ENCODE results near the gene MRPL27.

GRCh38 chr17:50337956-50338355, 35.0 kb downstream of the MRPL27 start:
- TF ChIP-seq GATA3 (IDR thresholded peaks at IDR 0.05; ENCODE audit: low read depth, low read length) (no peak), GATA2 (IDR thresholded peaks at IDR 0.05; ENCODE audit: low read depth, low read length) (no peak)
